ENCODE data around the gene SLC35F6.

DNA sequence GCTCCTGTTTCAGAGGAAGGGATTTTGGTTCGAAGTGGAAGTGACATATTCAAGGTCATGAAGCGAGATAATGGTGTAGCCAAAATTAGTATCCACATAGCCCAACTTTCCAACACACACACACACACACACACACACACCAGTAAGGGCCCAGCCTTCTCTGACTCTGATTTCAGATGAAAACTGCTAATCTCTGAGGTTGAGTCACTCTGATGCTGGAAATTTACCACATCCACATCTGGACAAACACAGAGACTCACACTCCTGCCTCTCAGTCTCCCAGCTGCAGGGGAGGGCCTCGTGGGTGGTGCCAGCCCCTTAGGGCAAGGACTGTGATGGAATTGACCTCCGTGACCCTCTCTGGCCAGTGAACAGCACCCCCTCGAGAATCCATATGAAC lies 29.0 kb upstream of the SLC35F6 start:
- TF ChIP-seq, protein P1, sequence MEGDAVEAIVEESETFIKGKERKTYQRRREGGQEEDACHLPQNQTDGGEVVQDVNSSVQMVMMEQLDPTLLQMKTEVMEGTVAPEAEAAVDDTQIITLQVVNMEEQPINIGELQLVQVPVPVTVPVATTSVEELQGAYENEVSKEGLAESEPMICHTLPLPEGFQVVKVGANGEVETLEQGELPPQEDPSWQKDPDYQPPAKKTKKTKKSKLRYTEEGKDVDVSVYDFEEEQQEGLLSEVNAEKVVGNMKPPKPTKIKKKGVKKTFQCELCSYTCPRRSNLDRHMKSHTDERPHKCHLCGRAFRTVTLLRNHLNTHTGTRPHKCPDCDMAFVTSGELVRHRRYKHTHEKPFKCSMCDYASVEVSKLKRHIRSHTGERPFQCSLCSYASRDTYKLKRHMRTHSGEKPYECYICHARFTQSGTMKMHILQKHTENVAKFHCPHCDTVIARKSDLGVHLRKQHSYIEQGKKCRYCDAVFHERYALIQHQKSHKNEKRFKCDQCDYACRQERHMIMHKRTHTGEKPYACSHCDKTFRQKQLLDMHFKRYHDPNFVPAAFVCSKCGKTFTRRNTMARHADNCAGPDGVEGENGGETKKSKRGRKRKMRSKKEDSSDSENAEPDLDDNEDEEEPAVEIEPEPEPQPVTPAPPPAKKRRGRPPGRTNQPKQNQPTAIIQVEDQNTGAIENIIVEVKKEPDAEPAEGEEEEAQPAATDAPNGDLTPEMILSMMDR (IDR thresholded peaks at IDR 0.05), result no peak
- no peak for TF ChIP-seq POLR2A (IDR thresholded peaks at IDR 0.05)

Data from suprapubic skin (tissue), 3 donors.